NOMO-1 treated with dmso at 0.1 percent for 144 hours (cell line): ENCODE measurements around the gene FOXA2.
"Not testable (repeated sequence)": the region's sequence is repeated elsewhere in the genome, so short reads cannot be mapped to it uniquely, and the experiment has no call there.

Experiments used
- DNase-seq: peaks from one replicate; lab custom pipeline; 2025; ENCODE audit not compliant: unreplicated experiment; lab: John Stamatoyannopoulos, UW

The FOXA2 gene

GRCh38 chr20:22584522-22584921 lies at the start of gene FOXA2:
Gene FOXA2, minus strand, starts transcription at chr20:22584572. Its CDS starts 294 bp downstream, at chr20:22584278.
- DNase-seq: no peak

DNA sequence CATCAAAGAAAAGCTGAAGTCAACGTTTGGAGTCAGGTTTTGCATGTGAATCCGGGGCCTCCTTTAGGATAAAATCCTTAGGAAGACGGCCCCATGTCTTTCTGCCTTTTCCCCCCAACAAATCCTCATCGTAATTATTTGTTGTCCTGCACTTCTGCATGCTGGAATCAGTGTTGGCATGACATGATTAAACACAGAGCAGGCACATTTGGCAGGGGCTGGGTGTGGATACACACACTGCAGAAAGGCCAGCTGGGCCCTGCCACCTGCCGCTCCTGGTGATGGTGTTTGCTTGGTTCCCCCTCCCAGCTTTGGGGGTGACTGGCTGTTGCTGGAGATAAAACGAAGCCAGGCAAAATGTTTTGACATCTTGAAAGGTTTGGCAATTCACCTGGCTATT lies 46.3 kb upstream of the FOXA2 start:
- DNase-seq: no peak

GRCh38 chr20:22629927-22630326 lies 45.6 kb upstream of the FOXA2 start:
- DNase-seq: no peak

- DNase-seq: no peak
Observed at GRCh38 chr20:22629447-22629846, 45.1 kb upstream of the FOXA2 start.

DNA sequence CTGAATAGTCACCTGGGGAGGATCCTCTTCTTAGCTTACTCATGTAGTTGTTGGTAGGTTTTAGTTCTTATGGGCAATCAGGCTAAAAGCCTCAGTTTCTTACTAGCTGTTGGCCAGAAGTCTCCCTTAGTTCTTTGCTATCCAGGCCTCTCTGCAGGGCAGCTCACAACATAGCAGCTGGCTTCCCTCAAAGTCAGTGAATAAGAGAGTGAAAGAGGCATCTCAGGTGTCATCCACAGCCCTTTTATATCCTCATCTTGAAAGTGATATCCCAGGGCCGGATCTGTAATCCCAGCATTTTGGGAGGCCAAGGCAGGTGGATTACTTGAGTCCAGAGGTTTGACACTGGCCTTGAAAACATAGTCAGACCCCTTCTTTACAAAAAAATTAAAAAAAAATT lies 42.1 kb upstream of the FOXA2 start:
- no peak for DNase-seq

DNA sequence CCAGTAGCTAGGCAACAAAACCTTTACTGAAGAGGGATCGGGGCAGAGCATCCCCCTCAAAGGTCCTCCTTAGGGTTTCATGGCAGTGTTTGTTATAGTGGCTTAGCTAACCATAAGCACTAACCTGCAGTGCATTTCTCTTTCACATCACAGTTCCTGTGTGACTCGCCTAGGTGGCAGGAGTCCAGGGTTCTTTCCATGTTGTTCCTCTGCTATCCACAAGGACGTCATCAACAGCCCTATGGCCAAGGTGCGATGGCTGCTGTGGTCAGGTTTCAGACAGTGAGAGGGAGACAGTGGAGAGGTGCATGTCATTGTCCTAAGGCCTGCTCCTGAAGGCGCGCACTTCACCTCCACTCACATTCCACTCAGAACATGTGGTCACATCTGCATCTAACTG lies 38.8 kb upstream of the FOXA2 start:
- DNase-seq: no peak

GRCh38 chr20:22620342-22620741 lies 36.0 kb upstream of the FOXA2 start:
- no peak for DNase-seq

GRCh38 chr20:22619806-22620205 lies 35.4 kb upstream of the FOXA2 start:
- no peak for DNase-seq

- DNase-seq: no peak
Observed at GRCh38 chr20:22619272-22619671, 34.9 kb upstream of the FOXA2 start.

DNA sequence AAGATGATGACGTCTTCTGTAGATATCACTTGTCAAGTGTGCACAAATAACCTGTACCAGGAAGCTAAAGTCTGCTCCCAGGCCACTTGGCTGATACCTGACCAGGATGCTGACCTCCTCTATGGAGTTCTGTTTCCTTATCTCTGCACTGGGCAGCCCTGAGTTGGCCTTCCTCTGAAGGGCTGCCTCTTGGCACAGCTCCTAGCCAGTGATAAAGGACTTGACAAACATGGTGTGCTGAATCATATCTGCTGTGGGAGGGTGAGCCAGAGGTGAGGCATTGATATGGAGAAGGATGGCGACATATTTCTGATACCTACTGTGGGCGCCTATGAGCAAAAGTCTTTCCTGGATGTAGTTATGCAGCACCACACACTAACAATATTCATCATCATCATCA lies 32.8 kb upstream of the FOXA2 start:
- DNase-seq: no peak

GRCh38 chr20:22616551-22616950 lies 32.2 kb upstream of the FOXA2 start:
- no peak for DNase-seq

- no peak for DNase-seq
Observed at GRCh38 chr20:22615425-22615824, 31.1 kb upstream of the FOXA2 start.

GRCh38 chr20:22611636-22612035 lies 27.3 kb upstream of the FOXA2 start:
- no peak for DNase-seq

DNA sequence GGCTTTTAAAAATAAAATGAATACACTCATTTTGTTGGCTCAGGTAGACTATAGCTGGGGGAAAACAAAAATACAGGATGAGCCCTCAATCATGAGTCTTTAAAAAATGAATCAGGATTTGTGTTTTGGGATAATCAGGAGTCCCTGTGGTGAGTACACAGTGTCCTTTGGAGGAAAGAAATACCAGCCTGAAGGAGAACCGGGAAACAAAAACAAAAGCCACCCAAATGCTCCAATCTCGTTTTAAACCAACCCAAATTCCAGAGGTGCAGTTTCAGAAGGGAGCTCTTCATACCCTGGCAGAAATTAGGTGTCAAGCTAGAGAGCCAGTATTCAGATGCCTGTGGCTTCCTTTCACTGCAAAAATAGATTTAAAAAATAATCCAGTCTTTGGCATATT lies 23.3 kb upstream of the FOXA2 start:
- no peak for DNase-seq

GRCh38 chr20:22604815-22605214 lies 20.4 kb upstream of the FOXA2 start:
- DNase-seq: no peak

DNA sequence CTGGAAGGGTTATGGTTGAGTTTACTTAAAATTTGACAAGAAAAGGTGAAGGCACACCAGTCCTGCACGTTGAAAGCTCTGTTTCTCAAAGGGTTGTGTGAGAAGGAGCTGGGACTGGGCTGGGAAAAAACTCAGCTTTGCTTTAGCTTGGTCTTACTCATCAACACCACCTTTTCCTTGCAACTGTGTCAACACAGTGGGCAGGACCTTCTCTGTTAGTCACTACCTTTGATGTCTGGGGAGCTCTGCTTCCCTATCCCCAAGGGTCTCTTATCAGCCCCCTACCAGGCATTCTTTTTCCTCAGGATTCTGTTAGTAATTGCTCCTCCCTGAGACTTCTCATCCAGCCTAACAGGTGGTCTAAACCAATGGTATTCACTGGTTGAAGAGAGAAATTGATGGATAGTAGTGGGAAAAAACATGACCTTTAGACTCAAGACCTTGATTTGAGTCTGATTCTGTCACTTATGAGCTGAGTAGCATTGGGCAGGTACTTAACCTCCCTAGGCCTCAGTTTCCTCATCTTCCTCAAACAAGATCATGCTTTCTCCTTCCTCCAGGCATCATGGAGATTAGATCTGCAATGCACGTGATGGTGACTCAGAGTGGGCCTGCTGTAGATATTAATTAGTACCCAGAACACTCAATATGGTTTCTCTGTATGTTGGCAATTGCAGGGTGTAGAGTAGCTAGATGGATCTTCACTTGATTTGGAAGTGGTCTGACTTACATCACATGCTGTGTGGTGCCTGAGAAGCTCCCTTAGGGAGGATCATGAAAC lies 17.2 kb upstream of the FOXA2 start:
- no peak for DNase-seq

DNA sequence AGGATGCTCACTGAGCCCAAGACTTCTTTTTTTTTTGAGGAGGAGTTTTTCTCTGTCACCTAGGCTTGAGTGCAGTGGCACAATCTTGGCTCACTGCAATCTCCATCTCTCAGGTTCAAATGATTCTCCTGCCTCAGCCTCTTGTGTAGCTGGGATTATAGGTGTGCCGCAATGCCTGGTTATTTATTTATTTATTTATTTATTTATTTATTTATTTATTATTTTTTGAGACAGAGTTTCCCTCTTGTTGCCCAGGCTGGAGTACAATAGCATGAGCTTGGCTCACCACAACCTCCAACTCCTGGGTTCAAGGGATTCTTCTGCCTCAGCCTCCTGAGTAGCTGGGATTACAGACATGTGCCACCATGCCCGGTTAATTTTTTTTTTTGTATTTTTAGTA lies 14.9 kb upstream of the FOXA2 start:
- not testable (repeated sequence) for DNase-seq

GRCh38 chr20:22597303-22597702 lies 12.9 kb upstream of the FOXA2 start:
- DNase-seq: no peak

DNA sequence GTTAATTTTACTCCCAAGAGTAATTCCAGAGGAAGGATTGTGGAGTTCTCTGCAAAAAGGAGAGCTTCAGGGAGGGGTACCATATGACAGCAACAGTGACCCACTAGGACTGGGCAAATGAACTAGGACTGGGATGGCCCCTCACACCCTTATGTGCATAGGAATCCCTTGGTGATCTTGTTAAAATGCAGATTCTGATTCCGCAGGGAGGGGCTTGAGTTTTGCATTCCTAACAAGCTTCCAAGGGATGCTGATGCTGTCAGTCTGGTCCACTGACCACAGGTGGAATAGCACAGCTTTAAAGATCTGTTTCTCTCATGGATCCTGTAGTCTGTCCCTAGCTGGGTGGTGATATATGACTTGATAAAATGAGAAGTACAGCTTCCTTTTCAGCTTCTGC lies 6.3 kb upstream of the FOXA2 start:
- DNase-seq: no peak

DNA sequence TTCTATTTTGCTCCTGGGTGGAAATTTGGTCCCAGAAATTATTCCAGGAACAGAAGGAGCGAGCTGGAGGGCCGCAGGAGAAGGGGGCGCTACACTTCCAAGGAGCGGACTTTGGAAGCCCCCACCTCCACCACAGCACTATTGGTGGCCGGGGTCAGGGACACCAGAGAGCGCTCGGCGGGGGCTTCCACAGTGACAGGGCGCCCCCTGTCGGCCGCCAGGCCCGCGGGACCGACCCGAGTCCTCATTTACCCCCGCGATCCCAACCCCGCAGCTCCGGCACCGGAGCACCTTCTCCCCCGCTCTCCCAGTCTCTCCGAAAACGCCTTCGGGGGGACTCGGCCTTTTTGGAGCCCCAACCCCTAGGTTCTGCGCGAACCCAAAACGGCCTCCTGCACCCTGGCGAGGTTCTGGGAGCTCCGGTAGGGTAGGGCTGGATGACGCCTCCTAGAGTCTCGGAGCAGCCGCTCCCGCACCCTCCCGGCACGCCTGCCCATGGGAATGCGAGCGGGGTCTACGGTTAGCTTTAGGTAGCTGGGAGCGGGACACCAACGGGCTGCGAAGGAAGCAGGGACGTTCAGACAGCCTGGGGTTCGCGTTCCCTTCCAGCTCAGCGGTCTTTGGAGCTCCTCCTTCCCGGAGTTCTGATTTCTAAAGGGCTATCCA lies 2.4 kb upstream of the FOXA2 start:
- no peak for DNase-seq

GRCh38 chr20:22585786-22586493 lies 1.6 kb upstream of the FOXA2 start:
- no peak for DNase-seq
